Muscle of leg (tissue), 11 donors: Measurements from ENCODE around the gene TAF15. TPM values are rescaled to one million over a fixed set of nuclear protein-coding genes. Genes with fewer than 3 reads are reported as not detected.

Experiments
- DNase-seq: peaks from one replicate; pipeline ENCODE4 v3.0.0; 2013
- H3K27ac ChIP-seq: one replicate; pipeline ENCODE4 v1.5.1; 2013; ENCODE audit warnings: mild to moderate bottlenecking, low read length, control low read depth
- H3K27me3 ChIP-seq: one replicate; pipeline ENCODE4 v1.6.1; 2013; ENCODE audit warnings: low read length; ENCODE audit not compliant: control insufficient read depth, insufficient read depth
- H3K36me3 ChIP-seq: one replicate; pipeline ENCODE4 v1.6.1; 2013; ENCODE audit warnings: low read length; ENCODE audit not compliant: control insufficient read depth, insufficient read depth
- H3K4me1 ChIP-seq: one replicate; pipeline ENCODE4 v1.6.1; 2013; ENCODE audit warnings: low read length; ENCODE audit not compliant: control insufficient read depth, insufficient read depth
- H3K4me3 ChIP-seq: one replicate; pipeline ENCODE4 v1.5.1; 2013; ENCODE audit warnings: low read length, control low read depth
- H3K9me3 ChIP-seq: replicated peaks from 2 replicates; pipeline ENCODE4 v1.6.1; 2013; ENCODE audit warnings: low read depth, low read length; ENCODE audit not compliant: control insufficient read depth
- WGBS: methylation state at CpG from one replicate; pipeline ENCODE4 v1.1.5; 2013; ENCODE audit warnings: missing lambda C conversion rate; ENCODE audit not compliant: insufficient coverage; 5-methylcytosine and 5-hydroxymethylcytosine counted together
- polyA plus RNA-seq, 8 donors: library from polyadenylated mRNA; unstranded; fragments of 120-200 nt; gene quantifications; one replicate each; pipeline versions ENCODE4 v1.2.1 to v1.2.3, GENCODE V29; 2013; ENCODE audit warnings: inconsistent platforms in 1 of 8, low replicate concordance in 1 of 8; ENCODE audit not compliant: insufficient read length in 8 of 8, insufficient read depth in 1 of 8
- total RNA-seq: library from RNA; stranded (reverse); fragments of 120-200 nt; gene quantifications from one replicate; pipeline ENCODE4 v1.2.4, GENCODE V29; 2013

TAF15 gene
- total and polyA plus RNA-seq, 9 donors: 26.9 to 162 (median 140) TPM

GRCh38 chr17:35784895-35785294 is 24.4 kb upstream of the TAF15 start:
- Histone ChIP-seq H3K27ac (no peak overlapping the region), H3K4me3 (no peak overlapping the region), H3K4me1 (peaks cover 5% of the 10 kb centered on the region), H3K27me3 (peaks cover 2% of the 10 kb centered on the region), H3K36me3 (no peaks in the 10 kb centered on the region), H3K9me3 (no peaks in the 10 kb centered on the region)
- DNase-seq: no peak
- WGBS: 86% methylated on average over 1 of the region's 2 CpGs

GRCh38 chr17:35786941-35787432 is 22.3 kb upstream of the TAF15 start:
- no peak for DNase-seq
- Histone ChIP-seq H3K27me3 (peaks cover 6% of the 10 kb centered on the region), H3K9me3 (no peaks in the 10 kb centered on the region), H3K36me3 (no peaks in the 10 kb centered on the region), H3K27ac (no peak overlapping the region), H3K4me3 (no peak overlapping the region), H3K4me1 (peaks cover 5% of the 10 kb centered on the region)
- WGBS: 20% methylated on average over 1 of the region's 3 CpGs

GRCh38 chr17:35788477-35789368 is 20.6 kb upstream of the TAF15 start:
- H3K4me3 ChIP-seq: no peak overlapping the region
- no peak for DNase-seq

DNA sequence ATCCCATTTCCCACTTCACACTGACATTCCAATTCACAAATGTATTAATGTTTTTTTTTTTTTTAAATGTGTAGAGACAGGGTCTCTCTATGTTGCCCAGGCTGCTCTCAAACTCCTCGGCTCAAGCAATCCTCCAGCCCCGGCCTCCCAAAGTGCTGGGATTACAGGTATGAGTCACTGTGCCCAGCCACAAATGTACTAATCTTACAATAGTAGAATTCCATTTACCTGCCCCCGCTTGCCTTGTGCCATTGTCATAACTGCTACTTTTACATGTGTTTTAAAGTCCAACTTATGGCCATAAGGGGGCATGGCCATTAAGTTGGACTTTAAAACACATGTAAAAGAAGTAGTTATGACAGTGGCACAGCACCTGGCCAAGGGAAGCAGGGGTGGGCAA is 18.4 kb upstream of the TAF15 start:
- Histone ChIP-seq H3K4me3 (no peak overlapping the region), H3K9me3 (no peaks in the 10 kb centered on the region), H3K4me1 (peaks cover 9% of the 10 kb centered on the region), H3K36me3 (no peaks in the 10 kb centered on the region), H3K27me3 (peaks cover 36% of the 10 kb centered on the region), H3K27ac (no peak overlapping the region)
- WGBS: 71% methylated on average over 2 of the region's 3 CpGs
- DNase-seq: no peak

More at GRCh38 chr17:35788477-35789368, 20.6 kb upstream of the TAF15 start:
- peaks cover 17% of the 10 kb centered on the region for H3K27me3 ChIP-seq
- H3K27ac ChIP-seq: no peak overlapping the region
- WGBS: no CpG with 5 or more reads among the region's 2 CpGs
- no peaks in the 10 kb centered on the region for H3K9me3 ChIP-seq
- no peaks in the 10 kb centered on the region for H3K36me3 ChIP-seq
- no peaks in the 10 kb centered on the region for H3K4me1 ChIP-seq

GRCh38 chr17:35791681-35792350 is 17.5 kb upstream of the TAF15 start:
- Histone ChIP-seq H3K4me3 (no peak overlapping the region), H3K9me3 (no peaks in the 10 kb centered on the region), H3K4me1 (peaks cover 11% of the 10 kb centered on the region), H3K36me3 (no peaks in the 10 kb centered on the region), H3K27ac (no peak overlapping the region), H3K27me3 (peaks cover 42% of the 10 kb centered on the region)
- DNase-seq: no peak
- WGBS: 45% methylated on average over 3 of the region's 9 CpGs

DNA sequence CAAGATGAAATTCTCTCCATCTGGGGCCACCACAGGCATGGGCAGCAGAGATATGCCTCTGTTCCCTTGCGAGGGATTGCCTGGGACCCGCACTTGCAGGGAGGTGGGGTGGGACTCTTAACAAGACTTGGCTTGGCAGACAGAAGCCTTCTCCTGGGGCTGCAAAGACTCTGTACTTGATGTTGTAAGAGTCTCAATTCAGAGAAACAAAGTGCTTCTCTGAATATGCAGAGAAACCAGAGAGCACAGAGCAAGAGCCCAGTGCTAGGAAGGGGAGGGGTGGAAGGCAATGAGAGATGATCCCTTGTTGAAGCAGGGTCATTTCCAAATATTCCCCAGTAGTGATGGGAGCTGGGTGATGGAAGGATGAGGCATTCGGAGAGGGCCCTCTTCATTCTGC is 16.0 kb upstream of the TAF15 start:
- Histone ChIP-seq H3K9me3 (no peaks in the 10 kb centered on the region), H3K27me3 (peaks cover 53% of the 10 kb centered on the region), H3K36me3 (no peaks in the 10 kb centered on the region), H3K4me3 (no peak overlapping the region), H3K4me1 (peaks cover 11% of the 10 kb centered on the region), H3K27ac (no peak overlapping the region)
- WGBS: 67% methylated on average over 3 of the region's 3 CpGs
- no peak for DNase-seq

- Histone ChIP-seq H3K4me3 (peak within 1 kb of the TSS; percentile 25), H3K27ac (no peak within 1 kb of the TSS), H3K9me3 (no peaks in the 10 kb centered on the region), H3K36me3 (no peaks in the 10 kb centered on the region), H3K27me3 (peaks cover 51% of the 10 kb centered on the region), H3K4me1 (peaks cover 20% of the 10 kb centered on the region)
- DNase-seq: peak; percentile 30
- WGBS: under 1% methylated on average over 67 of the region's 89 CpGs
These were observed 14.0 kb upstream of the TAF15 start, which contains the start of gene MMP28 for GRCh38 chr17:35795007-35795870. TSS of gene MMP28 (minus strand) at chr17:35795641. CDS start at chr17:35795377, 264 bp downstream.

- peaks cover 51% of the 10 kb centered on the region for H3K27me3 ChIP-seq
- H3K27ac ChIP-seq: no peak overlapping the region
- WGBS: 30% methylated on average over 6 of the region's 8 CpGs
These were observed 13.4 kb upstream of the TAF15 start for GRCh38 chr17:35795871-35796265.

DNA sequence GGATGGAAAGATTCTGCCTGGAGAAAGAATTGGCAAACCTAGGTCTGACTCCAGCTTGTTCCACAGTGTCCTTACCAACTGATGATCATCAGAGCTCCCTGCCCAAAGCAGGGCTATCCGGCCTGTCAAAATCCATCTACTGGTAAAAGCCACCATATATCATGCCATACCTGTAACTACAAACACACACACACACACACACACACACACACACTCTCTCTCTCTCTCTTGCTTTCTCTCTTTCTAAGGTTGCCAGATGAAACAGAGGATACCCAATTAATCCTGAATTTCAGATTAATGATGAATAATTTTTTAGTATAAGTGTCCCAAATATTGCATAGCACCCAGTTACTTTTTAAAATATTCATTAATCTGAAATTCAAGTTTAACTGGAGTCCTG is 12.3 kb upstream of the TAF15 start:
- DNase-seq: no peak
- WGBS: 57% methylated on average over 1 of the region's 1 CpG
- peaks cover 47% of the 10 kb centered on the region for H3K27me3 ChIP-seq

More at GRCh38 chr17:35795871-35796265, 13.4 kb upstream of the TAF15 start:
- Histone ChIP-seq H3K4me3 (peak overlapping the region; percentile 25), H3K9me3 (no peaks in the 10 kb centered on the region), H3K4me1 (peaks cover 23% of the 10 kb centered on the region), H3K36me3 (no peaks in the 10 kb centered on the region)
- no peak for DNase-seq

More for the DNA sequence above, 12.3 kb upstream of the TAF15 start:
- H3K9me3 ChIP-seq: no peaks in the 10 kb centered on the region
- peaks cover 27% of the 10 kb centered on the region for H3K4me1 ChIP-seq
- no peak overlapping the region for H3K4me3 ChIP-seq
- no peaks in the 10 kb centered on the region for H3K36me3 ChIP-seq
- no peak overlapping the region for H3K27ac ChIP-seq
